ENCODE data around the gene CDKN2B-AS1. TPM values are rescaled to one million over a fixed set of nuclear protein-coding genes. Genes with fewer than 3 reads are reported as not detected.
A peak's percentile ranks its signal among the peaks of the same experiment; 100 is the strongest.

CDKN2B-AS1 gene
- total and polyA plus RNA-seq, 2 donors: 0.22 to 2.2 TPM

DNA sequence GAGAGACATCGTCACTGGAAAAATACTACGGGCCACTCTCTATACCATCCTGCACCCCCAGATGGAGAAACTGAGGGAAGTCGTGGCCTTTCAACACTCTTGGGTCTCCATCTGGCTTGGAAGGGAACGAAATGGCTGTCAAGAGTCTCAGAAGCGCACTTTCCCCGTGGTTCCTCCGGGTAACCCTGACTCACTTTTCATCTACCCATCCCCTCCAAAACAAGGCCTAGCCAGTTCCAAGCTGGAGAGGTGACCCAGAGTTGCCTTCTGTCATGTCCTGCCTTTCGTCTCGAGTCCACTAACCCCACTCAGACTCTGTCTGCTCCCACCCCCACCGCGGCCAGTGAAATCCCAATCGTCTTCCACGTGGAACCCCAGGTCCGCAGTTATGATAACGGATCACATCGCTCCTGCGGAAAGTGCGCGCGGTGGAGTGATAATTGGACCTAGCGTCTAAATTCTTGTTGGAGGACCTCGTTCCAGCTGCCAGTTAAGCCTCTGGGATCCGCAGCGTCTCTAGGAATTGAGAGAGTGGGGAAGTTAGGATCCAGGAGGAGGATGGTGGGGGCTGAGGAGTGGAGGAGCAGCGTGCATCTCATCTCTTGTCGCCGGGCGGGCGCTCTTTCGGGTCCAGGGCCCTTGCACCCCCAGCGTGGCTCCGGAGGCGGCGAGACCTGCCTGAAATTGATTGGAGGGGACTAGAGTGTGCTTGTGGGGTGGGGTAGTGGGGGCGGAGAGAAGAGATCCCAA, 5.0 kb upstream of the CDKN2B-AS1 start:
- Histone ChIP-seq H3K36me3 (ENCODE audit: insufficient read depth) (no peaks in the 10 kb centered on the region), H3K4me1 (ENCODE audit: insufficient read depth) (no peaks in the 10 kb centered on the region), H3K27ac (ENCODE audit: low read depth) (no peak overlapping the region), H3K4me3 (ENCODE audit: low read depth, low read length) (no peak overlapping the region)
- 21% methylated on average over 35 of the region's 35 CpGs for WGBS
- no peak for DNase-seq (ENCODE audit: extremely low spot score)

DNA sequence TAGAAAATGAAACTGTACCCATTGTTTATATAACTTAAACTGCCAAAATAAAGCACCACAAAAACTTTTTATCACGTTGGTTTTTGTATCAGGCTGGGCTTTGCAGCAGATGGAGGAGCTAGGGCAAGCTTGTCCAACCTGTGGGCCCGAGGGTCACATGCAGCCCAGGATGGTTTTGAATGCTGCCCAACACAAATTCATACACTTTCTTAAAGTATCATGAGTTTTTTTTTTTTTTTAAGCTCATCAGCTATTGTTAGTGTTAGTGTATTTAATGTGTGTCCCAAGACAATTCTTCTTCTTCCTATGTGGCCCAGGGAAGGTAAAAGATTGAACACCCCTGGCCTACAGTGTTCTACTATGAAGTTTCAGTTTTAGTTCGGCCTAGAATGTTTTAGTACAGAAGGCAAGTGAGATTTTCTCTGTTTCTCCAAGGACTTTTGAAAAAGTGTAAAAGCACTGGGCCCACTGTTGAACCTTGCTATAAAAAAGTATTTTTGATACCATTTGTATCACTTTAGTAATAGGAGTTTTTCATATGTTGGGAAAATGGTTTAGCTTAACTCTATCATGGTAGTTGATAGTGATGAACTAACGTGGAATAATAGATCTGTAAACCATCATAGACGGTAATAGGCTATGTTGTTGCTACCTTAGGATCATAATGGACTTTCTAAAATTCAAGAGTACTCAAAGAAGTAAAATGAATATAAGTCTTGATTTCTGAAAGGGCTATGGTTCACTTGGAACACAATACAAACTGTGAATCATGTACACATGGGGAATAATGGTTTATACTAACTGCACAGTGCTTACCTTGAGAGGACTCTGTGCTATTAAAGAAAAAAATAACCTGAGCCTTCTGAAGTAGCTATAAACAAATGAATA, 3.3 kb upstream of the CDKN2B-AS1 start:
- no peaks in the 10 kb centered on the region for H3K4me1 ChIP-seq (ENCODE audit: insufficient read depth)
- H3K27ac ChIP-seq (ENCODE audit: low read depth): no peak overlapping the region
- no peak for DNase-seq (ENCODE audit: extremely low spot score)
- H3K36me3 ChIP-seq (ENCODE audit: insufficient read depth): no peaks in the 10 kb centered on the region
- no peak overlapping the region for H3K4me3 ChIP-seq (ENCODE audit: low read depth, low read length)
- WGBS: 91% methylated on average over 5 of the region's 5 CpGs

DNA sequence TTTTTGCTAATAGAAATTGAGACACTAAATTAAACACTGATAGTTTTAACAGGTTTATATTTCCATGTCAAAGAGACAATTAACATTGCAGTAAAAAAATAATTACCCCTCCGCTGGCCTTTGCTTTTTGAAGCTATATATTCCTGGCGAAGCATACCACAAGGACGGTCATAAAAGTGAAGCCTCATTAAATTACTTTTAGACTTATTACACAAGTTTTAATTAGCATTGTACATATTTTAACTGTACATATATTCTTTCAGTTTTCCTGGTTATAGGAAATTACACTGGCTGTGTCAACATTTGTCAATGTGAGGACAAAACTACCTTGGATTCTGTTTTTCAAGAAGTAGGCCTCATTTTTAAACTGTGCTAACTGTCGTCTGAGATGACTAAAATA, 1.6 kb upstream of the CDKN2B-AS1 start:
- WGBS: 96% methylated on average over 4 of the region's 4 CpGs
- Histone ChIP-seq H3K36me3 (ENCODE audit: insufficient read depth) (no peaks in the 10 kb centered on the region), H3K27ac (ENCODE audit: low read depth) (no peak overlapping the region), H3K4me1 (ENCODE audit: insufficient read depth) (no peaks in the 10 kb centered on the region), H3K4me3 (ENCODE audit: low read depth, low read length) (no peak overlapping the region)
- no peak for DNase-seq (ENCODE audit: extremely low spot score)

DNA sequence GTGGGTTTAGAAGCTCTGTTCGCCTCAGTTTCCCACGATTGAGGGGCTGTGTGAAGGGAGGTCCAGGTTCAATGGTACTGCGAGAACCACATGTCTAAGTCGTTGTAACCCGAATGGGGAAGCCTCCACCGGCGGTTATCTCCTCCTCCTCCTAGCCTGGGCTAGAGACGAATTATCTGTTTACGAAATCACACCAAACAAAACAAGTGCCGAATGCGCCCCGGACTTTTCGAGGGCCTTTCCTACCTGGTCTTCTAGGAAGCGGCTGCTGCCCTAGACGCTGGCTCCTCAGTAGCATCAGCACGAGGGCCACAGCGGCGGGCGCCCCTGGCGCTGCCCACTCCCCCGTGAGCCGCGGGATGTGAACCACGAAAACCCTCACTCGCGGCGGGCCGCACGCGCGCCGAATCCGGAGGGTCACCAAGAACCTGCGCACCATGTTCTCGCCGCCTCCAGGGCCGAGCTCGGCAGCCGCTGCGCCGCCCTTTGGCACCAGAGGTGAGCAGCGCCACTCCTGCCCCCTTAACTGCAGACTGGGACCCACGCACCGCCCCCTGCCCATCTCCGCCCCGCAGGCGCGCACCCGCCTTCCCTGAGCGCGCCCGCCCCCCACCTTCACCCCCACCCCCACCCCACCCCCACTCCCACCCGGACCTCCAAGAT, 567 bp upstream of the CDKN2B-AS1 start, which contains the start of gene CDKN2A:
Gene CDKN2A (minus strand): TSS at position 500 of the 663 bp plus-strand sequence.
- Histone ChIP-seq H3K36me3 (ENCODE audit: insufficient read depth) (no peaks in the 10 kb centered on the region), H3K4me1 (ENCODE audit: insufficient read depth) (no peaks in the 10 kb centered on the region), H3K4me3 (ENCODE audit: low read depth, low read length) (peak within 1 kb of the TSS; percentile 87), H3K27ac (ENCODE audit: low read depth) (peak within 1 kb of the TSS; percentile 85)
- DNase-seq (ENCODE audit: extremely low spot score): no peak
- 5% methylated on average over 53 of the region's 53 CpGs for WGBS

DNA sequence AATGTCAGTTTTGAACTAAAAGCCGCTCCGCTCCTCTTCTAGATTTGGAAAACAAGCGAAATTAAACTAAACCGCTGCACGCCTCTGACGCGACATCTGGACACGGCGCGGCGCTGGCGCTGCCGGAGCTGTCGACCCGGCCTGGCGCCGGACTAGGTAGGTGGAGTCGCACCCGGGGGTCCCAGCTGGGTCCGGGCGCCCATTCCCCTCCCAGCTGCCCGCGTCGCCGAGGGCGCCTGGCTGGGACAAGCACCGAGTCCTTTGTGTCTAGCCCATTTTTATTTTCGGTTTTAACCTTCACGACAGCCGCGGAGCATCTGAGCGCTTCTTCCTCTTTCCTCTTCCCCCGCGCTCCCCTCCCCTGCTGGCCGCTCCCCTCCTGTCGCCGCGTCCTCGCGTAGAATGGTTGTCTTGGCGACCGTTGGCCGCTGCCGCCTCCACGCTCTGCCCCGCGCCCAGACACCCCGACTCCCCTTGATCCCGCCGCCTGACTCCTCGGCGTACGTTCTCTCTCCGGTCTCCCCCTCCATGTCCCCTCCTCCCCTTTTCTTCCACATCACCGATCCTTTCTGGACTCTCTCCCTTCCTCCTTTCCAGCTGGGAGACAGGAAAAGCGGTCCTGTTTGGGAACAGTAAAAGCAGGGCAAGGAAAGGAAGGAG, 545 bp downstream of the CDKN2B-AS1 start:
- Histone ChIP-seq H3K4me1 (ENCODE audit: insufficient read depth) (no peaks in the 10 kb centered on the region), H3K36me3 (ENCODE audit: insufficient read depth) (no peaks in the 10 kb centered on the region), H3K27ac (ENCODE audit: low read depth) (peak overlapping the region; percentile 85), H3K4me3 (ENCODE audit: low read depth, low read length) (peak overlapping the region; percentile 87)
- DNase-seq (ENCODE audit: extremely low spot score): no peak
- WGBS: under 1% methylated on average over 56 of the region's 56 CpGs

- Histone ChIP-seq H3K4me1 (ENCODE audit: insufficient read depth) (no peaks in the 10 kb centered on the region), H3K27ac (ENCODE audit: low read depth) (peak overlapping the region; percentile 85), H3K36me3 (ENCODE audit: insufficient read depth) (no peaks in the 10 kb centered on the region), H3K4me3 (ENCODE audit: low read depth, low read length) (peak overlapping the region; percentile 87)
- WGBS: 24% methylated on average over 54 of the region's 54 CpGs
- DNase-seq (ENCODE audit: extremely low spot score): no peak
Measured at GRCh38 chr9:21995666-21996398, 1.2 kb downstream of the CDKN2B-AS1 start.

GRCh38 chr9:21996438-21996837, 1.8 kb downstream of the CDKN2B-AS1 start:
- WGBS: 77% methylated on average over 9 of the region's 9 CpGs

DNA sequence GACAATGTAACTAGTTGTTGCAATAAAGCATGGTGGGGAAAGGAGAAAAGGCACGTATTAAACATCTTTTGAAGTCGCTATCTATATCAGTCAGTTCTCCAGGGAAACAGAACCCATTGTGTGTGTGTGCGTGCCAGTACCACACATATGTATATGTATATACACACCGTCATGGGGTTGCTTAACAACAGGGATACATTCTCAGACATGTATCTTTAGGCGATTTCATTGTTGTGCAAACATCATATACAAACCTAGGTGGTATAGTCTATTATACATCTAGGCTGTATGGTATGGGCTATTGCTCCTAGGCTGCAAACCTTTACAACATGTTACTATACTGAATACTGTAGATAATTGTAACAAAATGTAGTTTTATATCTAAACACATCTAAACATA, 2.3 kb downstream of the CDKN2B-AS1 start:
- H3K27ac ChIP-seq (ENCODE audit: low read depth): no peak overlapping the region
- H3K4me1 ChIP-seq (ENCODE audit: insufficient read depth): no peaks in the 10 kb centered on the region
- DNase-seq (ENCODE audit: extremely low spot score): no peak
- no peaks in the 10 kb centered on the region for H3K36me3 ChIP-seq (ENCODE audit: insufficient read depth)
- H3K4me3 ChIP-seq (ENCODE audit: low read depth, low read length): no peak overlapping the region
- 83% methylated on average over 5 of the region's 5 CpGs for WGBS

More at GRCh38 chr9:21996438-21996837, 1.8 kb downstream of the CDKN2B-AS1 start:
- H3K4me3 ChIP-seq (ENCODE audit: low read depth, low read length): no peak overlapping the region
- H3K4me1 ChIP-seq (ENCODE audit: insufficient read depth): no peaks in the 10 kb centered on the region
- DNase-seq (ENCODE audit: extremely low spot score): no peak
- no peak overlapping the region for H3K27ac ChIP-seq (ENCODE audit: low read depth)
- no peaks in the 10 kb centered on the region for H3K36me3 ChIP-seq (ENCODE audit: insufficient read depth)

DNA sequence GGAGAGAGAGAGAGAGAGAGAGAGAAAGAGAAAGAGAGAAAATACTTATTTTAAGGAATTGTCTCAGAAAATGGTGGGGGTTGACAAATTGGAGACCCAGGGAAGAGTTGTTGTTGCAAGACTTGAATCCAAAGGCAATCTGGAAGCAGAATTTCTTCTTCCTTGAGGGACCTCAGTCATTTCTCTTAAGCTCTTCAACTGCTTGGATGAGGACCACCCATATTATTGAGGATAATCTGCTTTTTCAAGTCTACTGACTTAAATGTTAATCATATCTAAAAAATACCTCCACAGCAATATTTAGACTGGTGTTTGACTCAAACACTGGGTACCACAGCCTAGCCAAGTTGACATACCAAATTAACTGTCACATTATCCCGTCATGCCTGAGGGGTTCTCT, 2.9 kb downstream of the CDKN2B-AS1 start:
- WGBS: 81% methylated on average over 1 of the region's 1 CpG

DNA sequence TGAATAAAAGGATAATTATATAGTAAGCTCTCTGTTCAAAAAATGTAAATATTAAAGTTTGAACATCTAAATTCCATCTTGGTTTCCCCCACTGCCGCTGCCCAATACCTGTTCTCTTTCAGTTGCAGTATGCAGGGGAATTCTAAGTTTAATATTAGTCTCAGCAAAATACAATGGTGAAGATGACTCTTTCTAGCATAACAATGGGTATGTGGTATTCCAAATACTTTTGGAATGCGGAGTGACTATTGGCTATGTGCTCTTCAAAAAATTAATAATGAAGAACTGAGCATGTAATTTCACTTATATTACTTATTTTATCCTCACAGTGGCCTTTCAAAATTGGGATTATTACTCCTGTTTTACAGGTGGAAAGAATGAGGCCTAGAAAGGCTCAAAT, 3.4 kb downstream of the CDKN2B-AS1 start:
- Histone ChIP-seq H3K36me3 (ENCODE audit: insufficient read depth) (no peaks in the 10 kb centered on the region), H3K4me1 (ENCODE audit: insufficient read depth) (no peaks in the 10 kb centered on the region), H3K4me3 (ENCODE audit: low read depth, low read length) (no peak overlapping the region), H3K27ac (ENCODE audit: low read depth) (no peak overlapping the region)
- 78% methylated on average over 2 of the region's 2 CpGs for WGBS
- DNase-seq (ENCODE audit: extremely low spot score): no peak

More for the DNA sequence above, 2.9 kb downstream of the CDKN2B-AS1 start:
- Histone ChIP-seq H3K4me3 (ENCODE audit: low read depth, low read length) (no peak overlapping the region), H3K27ac (ENCODE audit: low read depth) (no peak overlapping the region), H3K36me3 (ENCODE audit: insufficient read depth) (no peaks in the 10 kb centered on the region), H3K4me1 (ENCODE audit: insufficient read depth) (no peaks in the 10 kb centered on the region)
- no peak for DNase-seq (ENCODE audit: extremely low spot score)

- Histone ChIP-seq H3K4me1 (ENCODE audit: insufficient read depth) (no peaks in the 10 kb centered on the region), H3K27ac (ENCODE audit: low read depth) (no peak overlapping the region), H3K4me3 (ENCODE audit: low read depth, low read length) (no peak overlapping the region), H3K36me3 (ENCODE audit: insufficient read depth) (no peaks in the 10 kb centered on the region)
- 55% methylated on average over 1 of the region's 1 CpG for WGBS
- no peak for DNase-seq (ENCODE audit: extremely low spot score)
Measured at GRCh38 chr9:22002038-22002437, 7.4 kb downstream of the CDKN2B-AS1 start.

DNA sequence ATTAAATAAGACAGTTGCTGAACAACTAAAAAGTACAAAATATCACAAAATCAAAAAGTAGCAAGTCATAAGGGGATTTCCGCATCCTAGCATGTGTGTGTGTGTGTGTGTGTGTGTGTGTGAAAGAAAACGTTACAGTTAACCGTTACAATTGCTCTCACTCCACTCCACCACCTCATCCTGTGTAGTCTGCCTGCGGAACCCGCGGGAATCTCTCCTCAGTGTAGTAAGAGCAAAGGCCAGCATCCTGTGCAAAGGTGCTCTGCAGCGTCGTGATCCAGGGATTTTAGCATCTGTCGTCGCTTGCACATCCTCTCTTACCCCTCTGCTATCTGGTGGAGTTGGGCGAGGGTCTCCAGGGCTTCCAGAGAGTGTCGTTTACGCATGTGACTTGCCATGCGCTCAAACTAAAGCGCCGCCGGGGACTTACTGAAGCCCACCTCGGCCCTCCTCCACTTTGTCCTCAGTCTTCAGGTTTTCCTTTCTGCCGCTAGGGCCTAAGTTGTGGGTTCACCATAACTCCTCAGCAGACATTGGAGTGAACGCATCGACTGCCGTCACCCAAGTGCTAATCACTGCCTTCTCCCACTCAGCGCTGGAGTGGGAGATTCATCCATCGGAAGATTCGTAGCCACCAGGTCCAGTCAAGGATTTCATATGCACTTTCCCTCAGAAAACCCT, 10.6 kb downstream of the CDKN2B-AS1 start:
- WGBS: 53% methylated on average over 25 of the region's 25 CpGs
- H3K4me1 ChIP-seq (ENCODE audit: insufficient read depth): no peaks in the 10 kb centered on the region
- no peak overlapping the region for H3K4me3 ChIP-seq (ENCODE audit: low read depth, low read length)
- no peak for DNase-seq (ENCODE audit: extremely low spot score)
- H3K36me3 ChIP-seq (ENCODE audit: insufficient read depth): no peaks in the 10 kb centered on the region
- H3K27ac ChIP-seq (ENCODE audit: low read depth): no peak overlapping the region

Measured in urinary bladder (tissue), 4 donors.